Activated naive CD4-positive, alpha-beta T cell treated with anti-CD3 and anti-CD28 coated beads for 36 hours (primary cell): ENCODE results near the gene PID1. TPM values are rescaled to one million over a fixed set of nuclear protein-coding genes. Genes with fewer than 3 reads are reported as not detected.

ENCODE experiments used
- CTCF ChIA-PET: fragments of 350-600 bp; sonication (Branson Sonifier 250); formaldehyde crosslinking; loops from one replicate; lab custom pipeline; 2021; ENCODE audit warnings: antibody characterized with exemption; lab: Charles Lee
- DNase-seq: peaks from one replicate; pipeline ENCODE4 v3.0.0-alpha.2; 2020
- H3K27ac Mint-ChIP-seq: one replicate; pipeline ENCODE4 v1.8.0; 2021; ENCODE audit warnings: mild to moderate bottlenecking, mixed read lengths
- H3K27me3 Mint-ChIP-seq: one replicate; pipeline ENCODE4 v1.8.0; 2021; ENCODE audit warnings: low read depth, mixed read lengths
- H3K36me3 Mint-ChIP-seq: one replicate; pipeline ENCODE4 v1.8.0; 2021; ENCODE audit warnings: low read depth, mixed read lengths
- H3K4me1 Mint-ChIP-seq: one replicate; pipeline ENCODE4 v1.8.0; 2021; ENCODE audit warnings: low read depth, mixed read lengths
- H3K4me3 Mint-ChIP-seq: one replicate; pipeline ENCODE4 v1.8.0; 2021; ENCODE audit warnings: mild to moderate bottlenecking, moderate library complexity, mixed read lengths
- H3K9me3 Mint-ChIP-seq: one replicate; pipeline ENCODE4 v1.8.0; 2021; ENCODE audit warnings: mixed read lengths
- intact Hi-C: fragments of 100-400 bp; cut with micrococcal nuclease; formaldehyde crosslinking; loops from one replicate; pipeline ENCODE4 v1.15.1; 2023
- total RNA-seq, 2 experiments: library from RNA; stranded (reverse); gene quantifications; one replicate each; pipeline ENCODE4 v1.2.3, GENCODE V29; 2021

Gene PID1
- total RNA-seq, 2 experiments from 2014 or later, result not detected

GRCh38 chr2:229254206-229254605 lies 16.9 kb downstream of the PID1 start:
- H3K36me3 Mint-ChIP-seq, result no peaks in the 10 kb centered on the region
- no peak overlapping the region for H3K4me3 Mint-ChIP-seq
- no peak overlapping the region for H3K27ac Mint-ChIP-seq
- no peaks in the 10 kb centered on the region for H3K4me1 Mint-ChIP-seq
- CTCF ChIA-PET, result no interaction called here
- H3K27me3 Mint-ChIP-seq, result no peaks in the 10 kb centered on the region
- intact Hi-C loops, result no loop called here
- no peak for DNase-seq
- H3K9me3 Mint-ChIP-seq, result peaks cover 2% of the 10 kb centered on the region

GRCh38 chr2:229252996-229253395 lies 18.1 kb downstream of the PID1 start:
- CTCF ChIA-PET, result no interaction called here
- Mint-ChIP-seq H3K4me1 (no peaks in the 10 kb centered on the region), H3K27me3 (no peaks in the 10 kb centered on the region), H3K36me3 (no peaks in the 10 kb centered on the region), H3K27ac (no peak overlapping the region), H3K9me3 (peaks cover 2% of the 10 kb centered on the region), H3K4me3 (no peak overlapping the region)
- DNase-seq, result no peak
- intact Hi-C loops, result no loop called here

GRCh38 chr2:229252280-229252679 lies 18.8 kb downstream of the PID1 start:
- Mint-ChIP-seq H3K9me3 (no peaks in the 10 kb centered on the region), H3K4me3 (no peak overlapping the region), H3K27me3 (no peaks in the 10 kb centered on the region), H3K36me3 (no peaks in the 10 kb centered on the region), H3K4me1 (no peaks in the 10 kb centered on the region), H3K27ac (no peak overlapping the region)
- CTCF ChIA-PET, result no interaction called here
- intact Hi-C loops, result no loop called here
- DNase-seq, result no peak

- H3K36me3 Mint-ChIP-seq, result no peaks in the 10 kb centered on the region
- no peaks in the 10 kb centered on the region for H3K9me3 Mint-ChIP-seq
- CTCF ChIA-PET, result no interaction called here
- no peak overlapping the region for H3K4me3 Mint-ChIP-seq
- no peak for DNase-seq
- intact Hi-C loops, result no loop called here
- no peaks in the 10 kb centered on the region for H3K4me1 Mint-ChIP-seq
- H3K27me3 Mint-ChIP-seq, result peaks cover 2% of the 10 kb centered on the region
- no peak overlapping the region for H3K27ac Mint-ChIP-seq
These were observed 21.6 kb downstream of the PID1 start for GRCh38 chr2:229249536-229249935.

GRCh38 chr2:229246334-229246733 lies 24.8 kb downstream of the PID1 start:
- intact Hi-C loops, result no loop called here
- no peaks in the 10 kb centered on the region for H3K36me3 Mint-ChIP-seq
- no peaks in the 10 kb centered on the region for H3K4me1 Mint-ChIP-seq
- H3K9me3 Mint-ChIP-seq, result peaks cover 10% of the 10 kb centered on the region
- no peak overlapping the region for H3K4me3 Mint-ChIP-seq
- DNase-seq, result no peak
- H3K27ac Mint-ChIP-seq, result no peak overlapping the region
- CTCF ChIA-PET, result no interaction called here
- peaks cover 2% of the 10 kb centered on the region for H3K27me3 Mint-ChIP-seq

GRCh38 chr2:229244975-229245374 lies 26.1 kb downstream of the PID1 start:
- Mint-ChIP-seq H3K27ac (no peak overlapping the region), H3K27me3 (peaks cover 2% of the 10 kb centered on the region), H3K9me3 (peaks cover 17% of the 10 kb centered on the region), H3K36me3 (no peaks in the 10 kb centered on the region), H3K4me1 (no peaks in the 10 kb centered on the region), H3K4me3 (no peak overlapping the region)
- CTCF ChIA-PET, result no interaction called here
- no peak for DNase-seq
- intact Hi-C loops, result no loop called here

GRCh38 chr2:229243890-229244560 lies 27.1 kb downstream of the PID1 start:
- DNase-seq, result no peak
- peaks cover 19% of the 10 kb centered on the region for H3K9me3 Mint-ChIP-seq
- no peaks in the 10 kb centered on the region for H3K4me1 Mint-ChIP-seq
- H3K4me3 Mint-ChIP-seq, result no peak overlapping the region
- no peaks in the 10 kb centered on the region for H3K36me3 Mint-ChIP-seq
- H3K27ac Mint-ChIP-seq, result no peak overlapping the region
- intact Hi-C loops, result no loop called here
- CTCF ChIA-PET, result no interaction called here
- H3K27me3 Mint-ChIP-seq, result peaks cover 2% of the 10 kb centered on the region

GRCh38 chr2:229240984-229241491 lies 30.0 kb downstream of the PID1 start:
- Mint-ChIP-seq H3K27ac (no peak overlapping the region), H3K9me3 (peaks cover 19% of the 10 kb centered on the region), H3K27me3 (peaks cover 2% of the 10 kb centered on the region), H3K4me3 (no peak overlapping the region), H3K4me1 (no peaks in the 10 kb centered on the region), H3K36me3 (no peaks in the 10 kb centered on the region)
- intact Hi-C loops, result no loop called here
- CTCF ChIA-PET, result no interaction called here
- DNase-seq, result no peak

GRCh38 chr2:229239021-229239420 lies 32.1 kb downstream of the PID1 start:
- H3K4me1 Mint-ChIP-seq, result no peaks in the 10 kb centered on the region
- DNase-seq, result no peak
- H3K36me3 Mint-ChIP-seq, result no peaks in the 10 kb centered on the region
- H3K27ac Mint-ChIP-seq, result no peak overlapping the region
- no peak overlapping the region for H3K4me3 Mint-ChIP-seq
- no peaks in the 10 kb centered on the region for H3K27me3 Mint-ChIP-seq
- intact Hi-C loops, result no loop called here
- CTCF ChIA-PET, result no interaction called here
- H3K9me3 Mint-ChIP-seq, result peaks cover 19% of the 10 kb centered on the region

- H3K27ac Mint-ChIP-seq, result no peak overlapping the region
- H3K36me3 Mint-ChIP-seq, result no peaks in the 10 kb centered on the region
- no peaks in the 10 kb centered on the region for H3K27me3 Mint-ChIP-seq
- H3K4me3 Mint-ChIP-seq, result no peak overlapping the region
- no peak for DNase-seq
- intact Hi-C loops, result no loop called here
- H3K9me3 Mint-ChIP-seq, result peaks cover 9% of the 10 kb centered on the region
- no peaks in the 10 kb centered on the region for H3K4me1 Mint-ChIP-seq
- CTCF ChIA-PET, result no interaction called here
These were observed 33.8 kb downstream of the PID1 start for GRCh38 chr2:229237270-229237669.

GRCh38 chr2:229235131-229235914 lies 35.8 kb downstream of the PID1 start:
- Mint-ChIP-seq H3K27me3 (no peaks in the 10 kb centered on the region), H3K9me3 (peaks cover 4% of the 10 kb centered on the region), H3K27ac (no peak overlapping the region), H3K4me3 (no peak overlapping the region), H3K4me1 (no peaks in the 10 kb centered on the region), H3K36me3 (no peaks in the 10 kb centered on the region)
- intact Hi-C loops, result no loop called here
- DNase-seq, result no peak
- CTCF ChIA-PET, result no interaction called here

GRCh38 chr2:229231885-229232284 lies 39.2 kb downstream of the PID1 start:
- intact Hi-C loops, result no loop called here
- DNase-seq, result no peak
- Mint-ChIP-seq H3K4me3 (no peak overlapping the region), H3K27me3 (no peaks in the 10 kb centered on the region), H3K36me3 (no peaks in the 10 kb centered on the region), H3K27ac (no peak overlapping the region), H3K4me1 (no peaks in the 10 kb centered on the region), H3K9me3 (no peaks in the 10 kb centered on the region)
- CTCF ChIA-PET, result no interaction called here

GRCh38 chr2:229231328-229231868 lies 39.7 kb downstream of the PID1 start:
- no peaks in the 10 kb centered on the region for H3K9me3 Mint-ChIP-seq
- H3K27ac Mint-ChIP-seq, result no peak overlapping the region
- DNase-seq, result no peak
- intact Hi-C loops, result no loop called here
- CTCF ChIA-PET, result no interaction called here
- H3K27me3 Mint-ChIP-seq, result no peaks in the 10 kb centered on the region
- H3K4me3 Mint-ChIP-seq, result no peak overlapping the region
- H3K36me3 Mint-ChIP-seq, result no peaks in the 10 kb centered on the region
- no peaks in the 10 kb centered on the region for H3K4me1 Mint-ChIP-seq
